HG02870 (cell line): ENCODE measurements around the gene SEMA4C.

Experiments used
- ATAC-seq: cut with Tn5 transposase; IDR thresholded peaks from one replicate; pipeline ENCODE4 v1.9.1; 2021; ENCODE audit warnings: mild to moderate bottlenecking, moderate library complexity; ENCODE audit not compliant: unreplicated experiment

The SEMA4C gene

GRCh38 chr2:96869822-96870625 lies at the start of gene SEMA4C:
TSS of gene SEMA4C (minus strand) at chr2:96870080. CDS start at chr2:96867886, 2,194 bp downstream.
- ATAC-seq: no peak

- no peak for ATAC-seq
Measured at GRCh38 chr2:96918754-96919550, 49.1 kb upstream of the SEMA4C start.

- no peak for ATAC-seq
Measured at GRCh38 chr2:96918092-96918753, 48.3 kb upstream of the SEMA4C start.

- no peak for ATAC-seq
Measured at GRCh38 chr2:96916646-96917543, 47.0 kb upstream of the SEMA4C start.

GRCh38 chr2:96916156-96916630 lies 46.3 kb upstream of the SEMA4C start:
- no peak for ATAC-seq

GRCh38 chr2:96914332-96914731 lies 44.5 kb upstream of the SEMA4C start:
- no peak for ATAC-seq

GRCh38 chr2:96913398-96914202 lies 43.7 kb upstream of the SEMA4C start:
- no peak for ATAC-seq

- no peak for ATAC-seq
Measured at GRCh38 chr2:96913117-96913397, 43.2 kb upstream of the SEMA4C start.

GRCh38 chr2:96912346-96913116 lies 42.7 kb upstream of the SEMA4C start:
- ATAC-seq: no peak

- no peak for ATAC-seq
Measured at GRCh38 chr2:96909611-96910021, 39.7 kb upstream of the SEMA4C start.

- ATAC-seq: no peak
Measured at GRCh38 chr2:96907115-96908041, 37.5 kb upstream of the SEMA4C start.

GRCh38 chr2:96906729-96907114 lies 36.8 kb upstream of the SEMA4C start:
- no peak for ATAC-seq

GRCh38 chr2:96903815-96904214 lies 33.9 kb upstream of the SEMA4C start:
- no peak for ATAC-seq

GRCh38 chr2:96903318-96903717 lies 33.4 kb upstream of the SEMA4C start:
- ATAC-seq: no peak

- no peak for ATAC-seq
Measured at GRCh38 chr2:96900237-96900636, 30.4 kb upstream of the SEMA4C start.

GRCh38 chr2:96899413-96899741 lies 29.5 kb upstream of the SEMA4C start:
- ATAC-seq: no peak

GRCh38 chr2:96898641-96899412 lies 28.9 kb upstream of the SEMA4C start:
- ATAC-seq: no peak
